Measurements from ENCODE around the gene SLC1A4. TPM values are rescaled to one million over a fixed set of nuclear protein-coding genes. Genes with fewer than 3 reads are reported as not detected.
"Not testable (repeated sequence)": the region's sequence is repeated elsewhere in the genome, so short reads cannot be mapped to it uniquely, and the experiment has no call there.

The SLC1A4 gene
- total and polyA plus RNA-seq, 5 experiments from 2014 or later: 0.09 to 1.9 (median 1.2) TPM

GRCh38 chr2:65003037-65003436 is 13.8 kb downstream of the SLC1A4 start:
- DNase-seq: no peak
- POLR2A ChIA-PET: no interaction called here
- no peak overlapping the region for H3K27ac Mint-ChIP-seq
- H3K9me3 Mint-ChIP-seq: no peaks in the 10 kb centered on the region
- H3K4me3 Mint-ChIP-seq: no peak overlapping the region
- H3K4me1 Mint-ChIP-seq: no peaks in the 10 kb centered on the region
- no peak for ATAC-seq
- peaks cover 0 to 15% (median 13%) of the 10 kb centered on the region in 3 donors for H3K36me3 Mint-ChIP-seq
- no peaks in the 10 kb centered on the region for H3K27me3 Mint-ChIP-seq

- DNase-seq, H3K27me3 Mint-ChIP-seq, H3K9me3 Mint-ChIP-seq, H3K4me3 Mint-ChIP-seq, H3K36me3 Mint-ChIP-seq, POLR2A ChIA-PET, H3K27ac Mint-ChIP-seq, H3K4me1 Mint-ChIP-seq, ATAC-seq: not testable (repeated sequence)
Observed at GRCh38 chr2:65004232-65004631, 15.0 kb downstream of the SLC1A4 start.

- Mint-ChIP-seq H3K27me3 (no peaks in the 10 kb centered on the region), H3K4me3 (peak overlapping the region in 1 of 10 donors; percentile 8), H3K27ac (no peak overlapping the region), H3K36me3 (peaks cover 0 to 19% (median 10%) of the 10 kb centered on the region in 3 donors), H3K4me1 (peaks cover 6 to 33% (median 14%) of the 10 kb centered on the region in 4 donors), H3K9me3 (no peaks in the 10 kb centered on the region)
- ATAC-seq: no peak
- no peak for DNase-seq
- POLR2A ChIA-PET: no interaction called here
Observed at GRCh38 chr2:65013776-65014175, 24.6 kb downstream of the SLC1A4 start.

GRCh38 chr2:65015731-65016130 is 26.5 kb downstream of the SLC1A4 start:
- ATAC-seq: no peak
- Mint-ChIP-seq H3K27ac (peak overlapping the region in 1 of 10 donors; percentile 24), H3K9me3 (no peaks in the 10 kb centered on the region), H3K4me1 (peaks cover 8 to 34% (median 14%) of the 10 kb centered on the region in 4 donors), H3K36me3 (peaks cover 0 to 20% (median 14%) of the 10 kb centered on the region in 3 donors), H3K4me3 (no peak overlapping the region), H3K27me3 (no peaks in the 10 kb centered on the region)
- POLR2A ChIA-PET: no interaction called here
- DNase-seq: no peak

- no peak overlapping the region for H3K27ac Mint-ChIP-seq
- H3K4me3 Mint-ChIP-seq: no peak overlapping the region
- no peaks in the 10 kb centered on the region for H3K9me3 Mint-ChIP-seq
- H3K36me3 Mint-ChIP-seq: peaks cover 0 to 18% (median 14%) of the 10 kb centered on the region in 3 donors
- POLR2A ChIA-PET: no interaction called here
- no peaks in the 10 kb centered on the region for H3K27me3 Mint-ChIP-seq
- DNase-seq: no peak
- no peak for ATAC-seq
- peaks cover 8 to 34% (median 14%) of the 10 kb centered on the region in 4 donors for H3K4me1 Mint-ChIP-seq
Observed at GRCh38 chr2:65016789-65017188, 27.6 kb downstream of the SLC1A4 start.

GRCh38 chr2:65017335-65017734 is 28.1 kb downstream of the SLC1A4 start:
- peak overlapping the region in 1 of 10 donors; percentile 15 for H3K27ac Mint-ChIP-seq
- no peaks in the 10 kb centered on the region for H3K27me3 Mint-ChIP-seq
- ATAC-seq (no peak), DNase-seq (no peak)
- H3K4me1 Mint-ChIP-seq: peaks cover 8 to 34% (median 14%) of the 10 kb centered on the region in 4 donors
- POLR2A ChIA-PET: no interaction called here
- H3K36me3 Mint-ChIP-seq: peaks cover 0 to 18% (median 14%) of the 10 kb centered on the region in 3 donors
- H3K4me3 Mint-ChIP-seq: peak overlapping the region in 1 of 10 donors; percentile 4
- H3K9me3 Mint-ChIP-seq: no peaks in the 10 kb centered on the region

- H3K4me3 Mint-ChIP-seq: peak overlapping the region in 1 of 10 donors; percentile 39
- POLR2A ChIA-PET: no interaction called here
- peaks cover 0 to 20% (median 14%) of the 10 kb centered on the region in 3 donors for H3K36me3 Mint-ChIP-seq
- DNase-seq (no peak), ATAC-seq (no peak)
- H3K4me1 Mint-ChIP-seq: peaks cover 8 to 34% (median 14%) of the 10 kb centered on the region in 4 donors
- H3K9me3 Mint-ChIP-seq: no peaks in the 10 kb centered on the region
- no peaks in the 10 kb centered on the region for H3K27me3 Mint-ChIP-seq
- peak overlapping the region in 3 of 10 donors; percentile 15 to 41 (median 17) for H3K27ac Mint-ChIP-seq
Observed at GRCh38 chr2:65018141-65018582, 29.0 kb downstream of the SLC1A4 start.

GRCh38 chr2:65019010-65019409 is 29.8 kb downstream of the SLC1A4 start:
- Mint-ChIP-seq H3K36me3 (peaks cover 0 to 27% (median 14%) of the 10 kb centered on the region in 3 donors), H3K9me3 (no peaks in the 10 kb centered on the region), H3K27me3 (no peaks in the 10 kb centered on the region), H3K4me3 (no peak overlapping the region), H3K4me1 (peaks cover 6 to 31% (median 10%) of the 10 kb centered on the region in 4 donors), H3K27ac (peak overlapping the region in 1 of 10 donors; percentile 17)
- no peak for DNase-seq
- POLR2A ChIA-PET: no interaction called here
- ATAC-seq: no peak

- Mint-ChIP-seq H3K27ac (no peak overlapping the region), H3K9me3 (no peaks in the 10 kb centered on the region), H3K4me3 (no peak overlapping the region), H3K4me1 (peaks cover 4 to 29% (median 5%) of the 10 kb centered on the region in 4 donors), H3K36me3 (peaks cover 0 to 34% (median 14%) of the 10 kb centered on the region in 3 donors), H3K27me3 (no peaks in the 10 kb centered on the region)
- POLR2A ChIA-PET: no interaction called here
- no peak for DNase-seq
- ATAC-seq: no peak
Observed at GRCh38 chr2:65019675-65020195, 30.5 kb downstream of the SLC1A4 start.

- POLR2A ChIA-PET, DNase-seq, H3K27me3 Mint-ChIP-seq, H3K4me3 Mint-ChIP-seq, H3K9me3 Mint-ChIP-seq, ATAC-seq, H3K27ac Mint-ChIP-seq: not testable (repeated sequence)
- Mint-ChIP-seq H3K4me1 (peaks cover 0 to 25% (median 3%) of the 10 kb centered on the region in 4 donors), H3K36me3 (peaks cover 0 to 32% (median 14%) of the 10 kb centered on the region in 3 donors)
Observed at GRCh38 chr2:65020251-65020650, 31.1 kb downstream of the SLC1A4 start.

- DNase-seq: no peak
- no peaks in the 10 kb centered on the region for H3K27me3 Mint-ChIP-seq
- H3K27ac Mint-ChIP-seq: peak overlapping the region in 1 of 10 donors; percentile 5
- POLR2A ChIA-PET: no interaction called here
- H3K9me3 Mint-ChIP-seq: no peaks in the 10 kb centered on the region
- H3K36me3 Mint-ChIP-seq: peaks cover 0 to 36% (median 17%) of the 10 kb centered on the region in 3 donors
- ATAC-seq: no peak
- no peak overlapping the region for H3K4me3 Mint-ChIP-seq
- peaks cover 4 to 32% (median 6%) of the 10 kb centered on the region in 4 donors for H3K4me1 Mint-ChIP-seq
Observed at GRCh38 chr2:65020943-65021528, 31.8 kb downstream of the SLC1A4 start.

GRCh38 chr2:65021709-65022108 is 32.5 kb downstream of the SLC1A4 start:
- peak overlapping the region in 1 of 10 donors; percentile 5 for H3K27ac Mint-ChIP-seq
- H3K9me3 Mint-ChIP-seq: no peaks in the 10 kb centered on the region
- ATAC-seq (no peak), DNase-seq (no peak)
- peaks cover 0 to 32% (median 13%) of the 10 kb centered on the region in 3 donors for H3K36me3 Mint-ChIP-seq
- H3K4me1 Mint-ChIP-seq: peaks cover 5 to 37% (median 7%) of the 10 kb centered on the region in 4 donors
- H3K4me3 Mint-ChIP-seq: no peak overlapping the region
- POLR2A ChIA-PET: no interaction called here
- H3K27me3 Mint-ChIP-seq: no peaks in the 10 kb centered on the region

GRCh38 chr2:65022189-65022588 is 33.0 kb downstream of the SLC1A4 start:
- POLR2A ChIA-PET: no interaction called here
- Mint-ChIP-seq H3K4me1 (peaks cover 5 to 36% (median 7%) of the 10 kb centered on the region in 4 donors), H3K27me3 (no peaks in the 10 kb centered on the region), H3K4me3 (no peak overlapping the region), H3K36me3 (peaks cover 0 to 30% (median 10%) of the 10 kb centered on the region in 3 donors), H3K9me3 (no peaks in the 10 kb centered on the region), H3K27ac (peak overlapping the region in 1 of 10 donors; percentile 5)
- no peak for ATAC-seq
- DNase-seq: no peak
